ENCODE results near the gene USP12.

DNA sequence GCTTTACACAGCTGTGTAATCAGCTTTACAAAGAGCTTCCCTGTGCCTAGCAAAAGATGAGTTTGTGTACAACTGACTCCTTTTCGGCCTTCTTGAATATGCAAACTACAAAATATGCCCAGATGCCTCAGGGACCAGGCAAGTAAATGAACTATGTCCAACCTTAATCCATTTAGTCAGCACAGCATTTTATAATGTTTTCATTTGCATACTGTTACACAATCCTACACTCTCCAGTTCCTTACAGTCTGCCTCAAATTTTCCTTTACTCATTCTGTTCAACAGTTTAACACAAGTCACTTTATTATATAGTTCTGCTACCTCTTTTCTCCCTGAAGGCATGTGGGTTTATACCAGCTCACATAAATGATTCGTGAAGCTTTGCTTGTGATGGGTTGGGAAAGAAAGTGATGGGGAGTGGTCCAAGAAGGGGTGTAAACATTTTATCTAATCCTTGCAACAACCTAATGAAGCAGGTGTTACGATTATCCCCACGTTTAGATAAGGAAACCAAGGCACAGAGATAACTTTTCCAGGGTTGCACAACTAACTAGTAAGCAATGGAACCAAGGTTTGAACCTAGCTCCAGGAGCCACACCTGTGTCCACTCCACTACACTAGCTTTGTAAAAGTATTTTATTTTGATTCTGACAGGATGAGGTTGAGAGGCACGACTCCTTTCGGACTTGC is 3.3 kb upstream of the USP12 start:
- TF ChIP-seq GATA3 (IDR thresholded peaks at IDR 0.05; ENCODE audit: low read depth, low read length) (no peak), GATA2 (IDR thresholded peaks at IDR 0.05; ENCODE audit: low read depth, low read length) (no peak)
